Trophoblast cell (in vitro differentiated cells and primary cell): ENCODE data around the gene AUH.

Source experiments
- DNase-seq, 2 donors: peaks; one replicate each; pipeline ENCODE4 v3.0.0-alpha.2; 2016
- H2AFZ ChIP-seq: 2 replicates; pipeline ENCODE4 v1.6.1; 2013; ENCODE audit warnings: low read length, moderate library complexity, mild to moderate bottlenecking; ENCODE audit not compliant: insufficient read depth, poor library complexity
- H2AK5ac ChIP-seq: 2 replicates; pipeline ENCODE4 v1.6.1; 2013; ENCODE audit warnings: mild to moderate bottlenecking, low read length
- H2BK120ac ChIP-seq: 2 replicates; pipeline ENCODE4 v1.6.1; 2013; ENCODE audit warnings: low read length, mild to moderate bottlenecking, moderate library complexity; ENCODE audit not compliant: insufficient read depth, poor library complexity
- H2BK12ac ChIP-seq: 2 replicates; pipeline ENCODE4 v1.6.1; 2013; ENCODE audit warnings: mild to moderate bottlenecking, low read length, moderate library complexity
- H2BK5ac ChIP-seq: 2 replicates; pipeline ENCODE4 v1.6.1; 2013; ENCODE audit warnings: low read length, low read depth, moderate library complexity, mild to moderate bottlenecking; ENCODE audit not compliant: poor library complexity
- H3K14ac ChIP-seq: 2 replicates; pipeline ENCODE4 v1.6.1; 2013; ENCODE audit warnings: mild to moderate bottlenecking, low read length
- H3K18ac ChIP-seq: 2 replicates; pipeline ENCODE4 v1.6.1; 2013; ENCODE audit warnings: mild to moderate bottlenecking, low read length
- H3K23ac ChIP-seq: 2 replicates; pipeline ENCODE4 v1.6.1; 2013; ENCODE audit warnings: low read length
- H3K27ac ChIP-seq: 2 replicates; pipeline ENCODE4 v1.5.1; 2013; ENCODE audit warnings: low read depth, mild to moderate bottlenecking, inconsistent platforms, low read length, moderate library complexity
- H3K27me3 ChIP-seq: 2 replicates; pipeline ENCODE4 v1.6.1; 2013; ENCODE audit warnings: inconsistent platforms, mild to moderate bottlenecking, low read length, moderate library complexity; ENCODE audit not compliant: insufficient read depth
- H3K36me3 ChIP-seq, 2 experiments: 1 replicate in 1 of 2; 2 replicates in 1 of 2; pipeline ENCODE4 v1.6.1; 2013; ENCODE audit warnings: low read length in 2 of 2, mild to moderate bottlenecking in 2 of 2, moderate library complexity in 1 of 2; ENCODE audit not compliant: insufficient read depth in 2 of 2, control insufficient read depth in 1 of 2
- H3K4ac ChIP-seq: 2 replicates; pipeline ENCODE4 v1.6.1; 2013; ENCODE audit warnings: low read depth, mild to moderate bottlenecking, low read length, moderate library complexity
- H3K4me1 ChIP-seq, 2 experiments: 1 replicate in 1 of 2; 2 replicates in 1 of 2; pipeline ENCODE4 v1.6.1; 2013; ENCODE audit warnings: low read length in 2 of 2, mild to moderate bottlenecking in 2 of 2, moderate library complexity in 1 of 2; ENCODE audit not compliant: insufficient read depth in 2 of 2, control insufficient read depth in 1 of 2
- H3K4me2 ChIP-seq: 2 replicates; pipeline ENCODE4 v1.6.1; 2013; ENCODE audit warnings: inconsistent platforms, mild to moderate bottlenecking, low read length, moderate library complexity
- H3K4me3 ChIP-seq: 2 replicates; pipeline ENCODE4 v1.5.1; 2013; ENCODE audit warnings: mild to moderate bottlenecking, low read depth, low read length, inconsistent platforms
- H3K79me1 ChIP-seq: one replicate; pipeline ENCODE4 v1.6.1; 2013; ENCODE audit warnings: low read length
- H3K79me2 ChIP-seq: 2 replicates; pipeline ENCODE4 v1.6.1; 2013; ENCODE audit warnings: low read length, mild to moderate bottlenecking; ENCODE audit not compliant: control insufficient read depth, insufficient read depth, poor library complexity
- H3K9ac ChIP-seq: 2 replicates; pipeline ENCODE4 v1.6.1; 2013; ENCODE audit warnings: mild to moderate bottlenecking, low read length
- H3K9me3 ChIP-seq: 2 replicates; pipeline ENCODE4 v1.6.1; 2013; ENCODE audit warnings: low read depth, mild to moderate bottlenecking, control low read depth, inconsistent platforms, low read length; ENCODE audit not compliant: insufficient read depth
- H4K12ac ChIP-seq: 2 replicates; pipeline ENCODE4 v1.6.1; 2013; ENCODE audit warnings: low read depth, mild to moderate bottlenecking, low read length, moderate library complexity
- H4K8ac ChIP-seq: 2 replicates; pipeline ENCODE4 v1.6.1; 2013; ENCODE audit warnings: low read depth, mild to moderate bottlenecking, low read length, moderate library complexity
- H4K91ac ChIP-seq: one replicate; pipeline ENCODE4 v1.6.1; 2013; ENCODE audit warnings: low read depth, mild to moderate bottlenecking, low read length, moderate library complexity
- WGBS: extraction: QIAGEN DNeasy Blood & Tissue Kit; methylation state at CpG from one replicate; pipeline ENCODE4 v1.1.7; 2013; ENCODE audit warnings: missing lambda C conversion rate; ENCODE audit not compliant: insufficient read length, insufficient coverage; ENCODE audit errors: extremely low coverage; 5-methylcytosine and 5-hydroxymethylcytosine counted together

AUH gene

DNA sequence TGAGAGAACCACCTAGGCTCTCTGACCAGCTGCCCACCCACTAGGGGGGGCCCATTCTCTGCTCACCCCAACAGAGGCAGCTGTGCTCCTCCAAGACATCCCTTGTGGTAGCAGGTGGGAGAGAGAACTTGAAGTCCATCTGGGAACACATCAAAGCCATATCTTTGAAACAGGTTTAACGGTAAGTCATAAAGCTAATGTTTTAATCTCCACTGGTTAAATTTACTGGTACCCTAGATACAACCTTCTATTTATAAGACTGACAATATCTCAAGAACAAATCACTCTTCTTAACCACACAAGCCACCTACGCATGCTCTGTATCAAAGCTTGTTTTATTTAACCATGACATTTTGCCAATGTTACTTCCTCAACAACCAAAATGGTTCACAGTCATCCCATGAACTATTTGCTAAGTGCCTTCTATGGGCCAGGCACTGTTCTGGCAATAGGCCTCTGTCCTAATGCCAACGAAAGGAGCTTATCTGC, 20.4 kb downstream of the AUH start:
- H2BK12ac ChIP-seq, result no peak overlapping the region
- no peak overlapping the region for H3K14ac ChIP-seq
- H2AFZ ChIP-seq, result no peak overlapping the region
- no peak overlapping the region for H2AK5ac ChIP-seq
- H3K36me3 ChIP-seq, result peaks cover 4 to 5% of the 10 kb centered on the region in 2 experiments
- H3K27me3 ChIP-seq, result no peaks in the 10 kb centered on the region
- no peaks in the 10 kb centered on the region for H3K79me2 ChIP-seq
- no peak overlapping the region for H3K4me2 ChIP-seq
- H3K79me1 ChIP-seq, result no peaks in the 10 kb centered on the region
- H2BK5ac ChIP-seq, result no peak overlapping the region
- H3K4me3 ChIP-seq, result no peak overlapping the region
- H3K27ac ChIP-seq, result no peak overlapping the region
- H4K8ac ChIP-seq, result no peak overlapping the region
- no peak overlapping the region for H3K4ac ChIP-seq
- H3K9me3 ChIP-seq, result no peaks in the 10 kb centered on the region
- H3K18ac ChIP-seq, result no peak overlapping the region
- no peak for DNase-seq
- H2BK120ac ChIP-seq, result no peak overlapping the region
- no peak overlapping the region for H4K12ac ChIP-seq
- peaks cover 0 to 2% of the 10 kb centered on the region in 2 experiments for H3K4me1 ChIP-seq
- no peak overlapping the region for H4K91ac ChIP-seq
- no peak overlapping the region for H3K9ac ChIP-seq
- WGBS, result no CpG with 5 or more reads among the region's 3 CpGs
- H3K23ac ChIP-seq, result no peak overlapping the region

- Histone ChIP-seq H3K4me2 (no peak overlapping the region), H3K23ac (no peak overlapping the region), H2AK5ac (no peak overlapping the region), H3K27ac (no peak overlapping the region), H3K4ac (no peak overlapping the region), H3K14ac (no peak overlapping the region), H3K79me2 (no peaks in the 10 kb centered on the region), H2BK120ac (no peak overlapping the region), H4K12ac (no peak overlapping the region), H2BK5ac (no peak overlapping the region), H2BK12ac (no peak overlapping the region), H4K91ac (no peak overlapping the region), H4K8ac (no peak overlapping the region), H3K4me3 (no peak overlapping the region), H3K27me3 (no peaks in the 10 kb centered on the region), H3K36me3 (peaks cover 4 to 5% of the 10 kb centered on the region in 2 experiments), H2AFZ (no peak overlapping the region), H3K4me1 (peaks cover 0 to 2% of the 10 kb centered on the region in 2 experiments), H3K9me3 (no peaks in the 10 kb centered on the region), H3K18ac (no peak overlapping the region), H3K9ac (no peak overlapping the region), H3K79me1 (no peaks in the 10 kb centered on the region)
- no peak for DNase-seq
- WGBS, result no CpG with 5 or more reads among the region's 1 CpG
Observed at GRCh38 chr9:91340395-91340967, 21.2 kb downstream of the AUH start.

GRCh38 chr9:91338681-91339080, 23.0 kb downstream of the AUH start:
- no peaks in the 10 kb centered on the region for H3K9me3 ChIP-seq
- H2BK5ac ChIP-seq, result no peak overlapping the region
- no peak overlapping the region for H2BK120ac ChIP-seq
- H3K27me3 ChIP-seq, result no peaks in the 10 kb centered on the region
- H3K4me2 ChIP-seq, result no peak overlapping the region
- H2AK5ac ChIP-seq, result no peak overlapping the region
- H3K79me2 ChIP-seq, result no peaks in the 10 kb centered on the region
- no peak overlapping the region for H3K18ac ChIP-seq
- peaks cover 0 to 5% of the 10 kb centered on the region in 2 experiments for H3K4me1 ChIP-seq
- no peak overlapping the region for H2AFZ ChIP-seq
- H4K8ac ChIP-seq, result no peak overlapping the region
- H3K9ac ChIP-seq, result no peak overlapping the region
- no peak overlapping the region for H3K4me3 ChIP-seq
- H3K4ac ChIP-seq, result no peak overlapping the region
- H4K12ac ChIP-seq, result no peak overlapping the region
- no peak overlapping the region for H3K27ac ChIP-seq
- no peak overlapping the region for H4K91ac ChIP-seq
- no peak overlapping the region for H3K14ac ChIP-seq
- H3K36me3 ChIP-seq, result peaks cover 4 to 5% of the 10 kb centered on the region in 2 experiments
- no peak overlapping the region for H2BK12ac ChIP-seq
- DNase-seq, result no peak
- no peaks in the 10 kb centered on the region for H3K79me1 ChIP-seq
- H3K23ac ChIP-seq, result no peak overlapping the region

DNA sequence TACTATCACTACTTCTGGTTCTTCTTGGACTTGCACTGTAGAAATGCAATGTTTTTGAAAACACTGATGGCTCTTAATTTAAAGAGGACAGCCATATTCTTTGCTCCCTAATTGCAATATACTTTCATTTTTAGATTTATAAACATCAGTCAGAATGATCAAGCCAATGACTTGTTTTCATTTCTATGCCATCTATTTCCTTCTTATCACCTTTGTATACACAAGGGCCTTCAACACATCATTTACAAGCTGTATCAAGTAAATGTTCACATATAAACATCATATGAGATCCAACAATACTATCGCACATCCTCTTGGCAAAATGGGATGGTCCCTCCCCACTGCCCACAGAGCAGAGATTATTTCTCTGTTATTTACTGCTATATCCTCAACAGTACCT, 24.9 kb downstream of the AUH start:
- no peaks in the 10 kb centered on the region for H3K27me3 ChIP-seq
- peaks cover under 1 to 5% of the 10 kb centered on the region in 2 experiments for H3K36me3 ChIP-seq
- H2AFZ ChIP-seq, result no peak overlapping the region
- no peak overlapping the region for H3K27ac ChIP-seq
- no peak overlapping the region for H4K91ac ChIP-seq
- H3K4me2 ChIP-seq, result no peak overlapping the region
- H2BK12ac ChIP-seq, result no peak overlapping the region
- no peak overlapping the region for H3K23ac ChIP-seq
- H3K9ac ChIP-seq, result no peak overlapping the region
- H2AK5ac ChIP-seq, result no peak overlapping the region
- H3K79me1 ChIP-seq, result no peaks in the 10 kb centered on the region
- no peak overlapping the region for H3K4ac ChIP-seq
- no peak overlapping the region for H3K4me3 ChIP-seq
- no peak for DNase-seq
- H3K14ac ChIP-seq, result no peak overlapping the region
- no peaks in the 10 kb centered on the region for H3K79me2 ChIP-seq
- H4K12ac ChIP-seq, result no peak overlapping the region
- H2BK5ac ChIP-seq, result no peak overlapping the region
- H4K8ac ChIP-seq, result no peak overlapping the region
- whole genome bisulfite sequencing, result no CpG with 5 or more reads among the region's 1 CpG
- H3K18ac ChIP-seq, result no peak overlapping the region
- peaks cover 0 to 5% of the 10 kb centered on the region in 2 experiments for H3K4me1 ChIP-seq
- H3K9me3 ChIP-seq, result no peaks in the 10 kb centered on the region
- H2BK120ac ChIP-seq, result no peak overlapping the region
